Choroid plexus epithelial cell (primary cell): ENCODE results near the gene SLC38A1.
"Not testable (repeated sequence)": the region's sequence is repeated elsewhere in the genome, so short reads cannot be mapped to it uniquely, and the experiment has no call there.

Experiments
- DNase-seq: peaks from one replicate; pipeline ENCODE4 v3.0.0-alpha.2; 2010; ENCODE audit warnings: low read depth
- H3K4me3 ChIP-seq: 2 replicates; pipeline ENCODE4 v1.5.1; 2011; ENCODE audit warnings: low read depth, mild to moderate bottlenecking, control low read depth, low read length, moderate library complexity
- CTCF ChIP-seq: conservative IDR thresholded peaks from 2 replicates; pipeline ENCODE4 v1.5.1; 2011; ENCODE audit warnings: low read depth, mild to moderate bottlenecking, control low read depth, inconsistent platforms, low read length, moderate library complexity

The SLC38A1 gene

DNA sequence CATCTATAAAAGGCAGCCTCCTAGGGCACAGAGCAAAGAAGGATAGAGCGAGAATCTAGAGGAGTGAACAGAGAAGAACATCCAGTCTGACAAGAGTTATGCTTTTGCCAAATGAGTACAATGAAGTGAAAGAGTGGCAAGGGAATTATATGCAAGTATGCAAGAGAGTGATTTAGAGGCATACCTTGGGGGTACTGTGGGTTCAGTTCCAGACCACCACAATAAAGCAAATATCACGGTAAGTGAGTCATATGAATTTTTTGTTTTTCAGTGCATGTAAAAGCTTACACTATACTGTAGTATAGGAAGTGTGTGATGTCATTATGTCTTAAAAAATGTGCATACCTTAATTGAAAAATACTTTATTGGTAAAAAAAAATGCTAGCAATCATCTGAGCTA, 101.4 kb downstream of the SLC38A1 start:
- no peak overlapping the region for H3K4me3 ChIP-seq
- DNase-seq = no peak
- TF ChIP-seq CTCF = no peak

- no peak for DNase-seq
- H3K4me3 ChIP-seq = no peak overlapping the region
- no peak for TF ChIP-seq CTCF
Observed at GRCh38 chr12:46165191-46165590, 103.7 kb downstream of the SLC38A1 start.

DNA sequence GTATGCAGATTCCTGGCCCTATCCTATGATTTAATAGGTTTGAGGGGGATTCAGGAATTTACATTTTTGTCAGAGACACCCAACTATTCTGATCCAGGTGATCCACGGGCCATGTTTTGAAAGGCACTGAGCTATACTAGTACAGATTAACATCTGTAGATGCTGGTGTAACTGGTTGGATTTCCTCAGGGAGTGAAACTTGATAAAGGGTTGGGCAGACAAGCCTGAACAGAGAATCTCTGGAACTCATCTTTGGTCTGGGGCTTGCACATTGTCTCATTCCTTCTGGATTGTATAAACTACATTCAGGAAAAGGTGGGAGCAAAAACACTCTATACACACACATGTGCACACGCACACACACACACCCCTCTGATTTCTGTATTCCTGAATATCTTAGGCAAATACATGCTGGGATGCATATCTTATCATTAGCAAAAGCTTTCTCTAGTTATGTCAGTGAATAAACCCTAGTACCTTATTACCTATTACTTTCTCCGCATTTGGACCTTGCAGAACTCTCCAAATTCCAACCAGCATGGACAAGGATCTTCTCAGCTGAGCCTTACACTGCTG, 104.6 kb downstream of the SLC38A1 start:
- TF ChIP-seq CTCF = no peak
- no peak for DNase-seq
- no peak overlapping the region for H3K4me3 ChIP-seq

DNA sequence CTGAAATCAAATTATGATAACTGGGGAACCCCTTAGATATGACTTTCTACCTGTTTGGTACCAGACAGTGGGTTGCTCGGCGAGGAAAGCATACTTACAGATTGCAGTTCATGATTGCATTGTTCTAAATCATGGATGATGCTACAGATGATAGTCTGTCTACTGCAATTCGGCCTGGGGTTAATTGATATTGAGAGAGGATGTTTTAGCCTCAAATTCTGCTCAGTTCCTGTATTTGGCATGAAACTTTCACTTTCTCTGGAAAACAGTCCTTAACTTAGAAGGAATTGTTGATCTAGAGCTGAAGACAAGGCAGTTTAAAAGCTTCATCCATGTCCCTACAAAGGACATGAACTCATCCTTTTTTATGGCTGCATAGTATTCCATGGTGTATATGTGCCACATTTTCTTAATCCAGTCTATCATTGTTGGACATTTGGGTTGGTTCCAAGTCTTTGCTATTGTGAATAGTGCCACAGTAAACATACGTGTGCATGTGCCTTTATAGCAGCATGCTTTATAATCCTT, 106.2 kb downstream of the SLC38A1 start:
- not testable (repeated sequence) for DNase-seq, H3K4me3 ChIP-seq

- no peak for TF ChIP-seq CTCF
- DNase-seq = no peak
- H3K4me3 ChIP-seq = no peak overlapping the region
Observed at GRCh38 chr12:46160981-46161690, 107.7 kb downstream of the SLC38A1 start.

GRCh38 chr12:46160101-46160980, 108.5 kb downstream of the SLC38A1 start:
- DNase-seq = peak; percentile 43
- no peak for TF ChIP-seq CTCF
- no peak overlapping the region for H3K4me3 ChIP-seq

GRCh38 chr12:46159309-46159901, 109.4 kb downstream of the SLC38A1 start:
- TF ChIP-seq CTCF = no peak
- no peak for DNase-seq

More at GRCh38 chr12:46159309-46159901, 109.4 kb downstream of the SLC38A1 start:
- H3K4me3 ChIP-seq = no peak overlapping the region
